Ureter (tissue), 1 donor: ENCODE measurements around the gene JMJD1C. TPM values are rescaled to one million over a fixed set of nuclear protein-coding genes. Genes with fewer than 3 reads are reported as not detected.
"Not testable (repeated sequence)": the region's sequence is repeated elsewhere in the genome, so short reads cannot be mapped to it uniquely, and the experiment has no call there.

Source experiments
- DNase-seq: peaks from one replicate; pipeline ENCODE4 v3.0.0-alpha.2; 2020; ENCODE audit warnings: low spot score
- total RNA-seq: library from RNA; stranded (reverse); gene quantifications from one replicate; pipeline ENCODE4 v1.2.4, GENCODE V29; 2023
- donor health status: DM: yes; HTN: yes; CAD: no.

Gene JMJD1C
- total RNA-seq, 1 donor from 2014 or later = 88.2 TPM

DNA sequence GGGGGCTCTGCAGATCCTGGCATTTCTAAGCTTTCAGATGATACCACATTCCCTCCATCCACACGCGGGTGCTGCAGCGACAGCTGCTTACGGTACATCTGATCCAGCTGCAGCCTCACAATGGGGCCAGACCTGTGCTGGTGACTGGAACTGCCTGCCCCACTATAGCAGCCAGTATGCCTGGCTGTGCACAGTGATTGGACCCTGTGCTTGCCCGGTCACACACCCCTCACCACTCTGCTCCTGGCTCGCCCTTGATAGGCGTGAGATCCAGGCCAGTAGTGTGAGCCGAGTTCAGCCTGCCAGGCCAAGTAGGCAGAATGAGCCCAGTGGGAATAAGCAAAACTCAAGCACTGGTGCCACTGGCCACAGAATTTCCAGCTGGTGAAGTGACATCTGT, 167.8 kb downstream of the JMJD1C start:
- DNase-seq = no peak

DNA sequence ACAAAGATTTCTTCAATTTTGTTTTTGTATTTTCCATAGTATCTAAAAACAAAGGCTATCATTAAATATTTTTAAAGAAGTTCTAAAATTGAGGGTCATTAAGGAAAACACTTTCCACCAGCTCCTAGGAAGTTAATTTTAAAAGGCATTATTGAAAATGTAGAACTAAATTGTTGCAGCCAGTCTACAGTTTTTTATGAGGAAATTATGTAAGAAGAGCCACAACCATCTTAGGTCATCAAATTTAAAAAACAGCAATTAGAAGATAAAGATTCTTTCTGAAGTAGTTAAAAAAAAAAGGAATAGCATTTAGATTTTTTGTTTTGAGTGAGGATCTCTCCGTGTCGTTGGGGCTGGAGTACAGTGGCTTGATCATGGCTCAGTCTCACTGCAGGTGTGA, 171.0 kb downstream of the JMJD1C start:
- DNase-seq = no peak

DNA sequence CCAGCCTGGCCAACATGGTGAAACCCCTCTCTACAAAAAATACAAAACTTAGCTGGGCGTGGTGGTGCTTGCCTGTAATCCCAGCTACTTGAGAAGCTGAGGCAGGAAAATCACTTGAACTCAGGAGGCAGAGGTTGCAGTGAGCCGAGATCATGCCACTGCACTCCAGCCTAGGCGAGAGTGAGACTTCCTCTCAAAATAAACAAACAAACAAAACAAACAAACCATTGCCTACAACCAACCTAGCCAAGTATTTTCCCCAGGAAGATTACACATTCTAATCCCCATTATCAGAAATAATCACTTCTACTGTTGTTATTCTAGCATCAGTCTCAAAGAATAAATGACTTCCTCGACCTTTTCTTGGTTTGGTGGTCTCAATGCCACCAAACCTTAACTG, 172.9 kb downstream of the JMJD1C start:
- DNase-seq = not testable (repeated sequence)

DNA sequence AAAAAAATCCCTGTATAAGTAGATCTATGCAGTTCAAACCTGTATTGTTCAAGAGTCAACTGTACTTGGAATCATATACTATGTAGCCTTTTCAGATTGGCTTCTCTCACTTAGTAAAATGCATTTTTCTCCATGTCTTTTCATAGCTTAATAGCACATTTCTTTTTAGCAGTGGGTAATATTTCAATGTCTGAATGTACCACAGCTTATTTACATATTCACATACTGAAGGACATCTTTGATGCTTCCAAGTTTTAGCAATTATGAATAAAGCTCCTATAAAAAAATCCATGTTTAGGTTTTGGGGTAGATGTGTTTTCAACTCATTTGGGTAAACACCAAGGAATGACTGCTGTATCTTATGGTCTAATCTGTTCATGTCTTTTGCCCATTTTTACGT, 177.6 kb downstream of the JMJD1C start:
- no peak for DNase-seq

DNA sequence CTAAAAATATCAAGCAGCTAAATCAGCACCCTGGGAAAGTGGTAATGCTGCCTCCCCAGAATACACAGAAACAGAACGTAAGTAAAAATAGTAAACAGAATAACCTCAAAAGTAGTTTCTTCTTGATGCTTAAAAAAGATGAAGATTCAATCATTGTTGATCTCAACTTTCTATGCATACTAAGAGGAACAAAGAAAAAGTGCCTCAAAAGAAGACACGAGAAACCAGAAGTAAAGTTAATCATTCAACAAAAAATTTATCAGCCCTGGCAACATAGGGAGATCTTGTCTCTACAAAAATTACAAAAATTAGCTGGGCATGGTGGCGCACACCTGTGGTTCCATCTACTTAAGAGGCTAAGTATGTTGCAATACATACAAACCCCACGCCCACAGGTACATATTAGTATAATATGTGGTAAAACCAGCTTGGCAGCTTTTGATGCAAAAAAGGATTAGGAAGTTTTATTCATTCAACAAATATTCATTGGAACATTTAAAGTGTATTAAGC, 179.0 kb downstream of the JMJD1C start:
- no peak for DNase-seq

DNA sequence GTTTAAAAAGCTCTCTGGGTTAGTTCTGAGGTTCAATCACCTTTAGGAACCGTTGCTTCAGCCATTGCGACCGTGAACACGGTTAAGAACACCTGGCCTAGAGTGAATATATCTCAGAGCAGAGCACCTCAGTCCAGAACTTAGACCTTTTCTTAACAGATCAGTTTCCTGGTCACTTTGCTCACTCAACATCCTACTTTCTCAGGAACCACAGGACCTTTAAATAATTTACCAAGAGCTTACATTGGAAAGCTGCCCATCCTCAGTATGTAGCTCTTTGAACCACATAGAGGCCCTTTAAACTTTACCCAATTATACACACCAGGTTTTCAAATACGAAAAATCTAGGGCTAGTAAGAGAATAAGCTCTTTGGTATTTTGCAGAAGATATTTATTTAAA, 179.4 kb downstream of the JMJD1C start:
- DNase-seq = no peak

DNA sequence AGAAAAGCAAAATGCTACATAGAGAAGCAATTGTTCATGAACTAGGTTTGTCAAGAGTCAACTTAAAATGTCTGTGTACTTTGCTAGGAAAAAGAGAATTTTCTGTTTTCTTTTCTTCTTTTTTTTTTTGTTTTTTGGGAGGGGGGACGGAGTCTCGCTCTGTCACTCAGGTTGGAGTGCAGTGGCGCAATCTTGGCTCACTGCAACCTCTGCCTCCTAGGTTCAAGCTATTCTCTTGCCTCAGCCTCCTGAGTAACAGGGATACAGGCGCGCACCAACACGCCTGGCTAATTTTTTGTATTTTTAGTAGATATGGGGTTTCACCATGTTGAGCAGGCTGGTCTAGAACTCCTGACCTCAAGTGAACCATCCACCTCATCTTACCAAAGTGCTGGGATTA, 181.9 kb downstream of the JMJD1C start:
- not testable (repeated sequence) for DNase-seq

DNA sequence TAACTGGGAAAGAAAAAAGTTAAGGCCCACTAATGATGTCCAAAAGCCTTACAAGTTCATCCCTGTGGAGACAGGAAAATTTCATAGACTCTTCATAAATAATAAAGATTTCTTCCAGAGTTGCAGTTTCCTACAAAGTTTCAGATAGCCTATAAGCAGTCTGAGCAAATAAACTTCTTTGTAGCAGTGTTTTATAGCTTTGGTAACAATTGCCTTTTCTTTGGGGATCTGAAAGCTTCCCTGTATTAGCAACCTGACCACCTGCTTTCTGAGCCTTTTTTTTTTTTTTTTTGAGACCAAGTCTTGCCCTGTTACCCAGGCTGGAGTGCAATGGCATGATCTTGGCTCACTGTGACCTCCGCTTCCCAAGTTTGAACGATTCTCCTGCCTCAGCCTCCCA, 182.7 kb downstream of the JMJD1C start:
- no peak for DNase-seq

DNA sequence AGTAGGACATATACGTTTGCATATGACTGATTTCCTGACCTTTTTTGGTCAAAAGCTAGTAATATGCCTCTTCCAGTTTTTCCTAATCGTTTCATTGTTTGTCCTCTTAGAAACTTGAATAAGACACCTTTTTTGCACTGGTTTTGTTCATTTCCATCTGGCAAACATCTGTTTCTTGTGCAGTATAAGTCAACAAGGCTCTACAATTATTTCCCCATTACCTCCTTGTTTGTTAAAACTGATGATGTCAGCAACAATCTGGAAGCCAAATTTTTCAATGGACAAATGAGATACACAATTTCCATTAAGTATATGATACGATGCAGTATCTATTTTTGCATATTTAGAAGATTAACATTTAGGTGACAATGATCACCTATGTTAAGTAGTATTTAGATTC, 183.8 kb downstream of the JMJD1C start:
- no peak for DNase-seq

DNA sequence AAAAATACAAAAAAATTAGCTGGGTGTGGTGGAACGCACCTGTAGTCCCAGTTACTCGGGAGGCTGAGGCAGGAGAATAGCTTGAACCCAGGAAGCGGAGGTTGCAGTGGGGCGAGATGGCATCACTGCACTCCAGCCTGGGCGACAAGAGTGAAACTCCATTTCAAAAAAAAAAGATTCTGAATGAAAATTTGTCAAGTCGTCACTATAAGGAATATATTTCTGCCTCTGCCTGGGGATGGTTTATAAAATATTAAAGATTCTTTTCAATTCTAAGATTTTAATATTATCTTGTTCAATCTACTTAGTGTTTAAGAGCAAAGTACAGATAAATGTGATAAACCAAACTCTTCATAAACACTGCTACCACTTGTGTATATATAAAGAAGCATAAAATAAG, 185.4 kb downstream of the JMJD1C start:
- no peak for DNase-seq

DNA sequence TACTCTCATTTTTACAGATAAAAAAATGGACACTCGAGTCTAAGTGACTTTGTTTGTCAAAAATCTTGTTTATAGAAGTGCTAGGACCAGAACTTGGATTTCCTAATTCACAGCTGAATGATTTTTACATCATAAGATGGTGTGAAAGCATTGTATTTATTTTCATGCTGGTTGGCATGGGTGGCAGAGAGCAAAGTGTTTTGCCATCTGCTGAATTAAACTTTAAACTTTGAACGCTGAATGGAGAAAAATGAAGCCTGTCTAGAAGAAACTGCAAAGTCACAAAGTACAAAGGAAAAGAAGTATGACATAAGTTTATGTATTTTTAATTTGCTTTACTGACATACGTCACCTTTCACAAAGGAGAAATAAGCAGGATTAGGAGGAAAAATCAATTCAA, 190.7 kb downstream of the JMJD1C start:
- no peak for DNase-seq

DNA sequence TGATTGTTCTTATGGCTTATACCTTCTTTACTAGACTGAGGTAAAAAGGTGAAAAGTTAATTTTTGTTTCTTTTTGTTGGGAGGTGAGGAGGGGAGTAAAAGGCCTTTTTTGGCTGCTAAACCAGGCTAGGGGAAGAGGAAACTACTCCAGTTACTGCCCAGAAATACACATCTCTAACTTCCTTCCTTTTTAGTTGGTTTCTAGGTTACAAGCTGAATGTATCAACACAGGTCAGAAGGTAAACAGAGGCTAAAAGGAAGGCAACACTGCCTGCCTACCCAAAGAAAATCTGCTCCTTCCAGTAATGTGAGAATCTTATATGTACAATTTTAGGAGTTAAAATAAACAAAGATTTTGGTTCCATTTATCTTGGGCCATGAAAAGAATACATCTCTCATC, 192.2 kb downstream of the JMJD1C start:
- DNase-seq = no peak

DNA sequence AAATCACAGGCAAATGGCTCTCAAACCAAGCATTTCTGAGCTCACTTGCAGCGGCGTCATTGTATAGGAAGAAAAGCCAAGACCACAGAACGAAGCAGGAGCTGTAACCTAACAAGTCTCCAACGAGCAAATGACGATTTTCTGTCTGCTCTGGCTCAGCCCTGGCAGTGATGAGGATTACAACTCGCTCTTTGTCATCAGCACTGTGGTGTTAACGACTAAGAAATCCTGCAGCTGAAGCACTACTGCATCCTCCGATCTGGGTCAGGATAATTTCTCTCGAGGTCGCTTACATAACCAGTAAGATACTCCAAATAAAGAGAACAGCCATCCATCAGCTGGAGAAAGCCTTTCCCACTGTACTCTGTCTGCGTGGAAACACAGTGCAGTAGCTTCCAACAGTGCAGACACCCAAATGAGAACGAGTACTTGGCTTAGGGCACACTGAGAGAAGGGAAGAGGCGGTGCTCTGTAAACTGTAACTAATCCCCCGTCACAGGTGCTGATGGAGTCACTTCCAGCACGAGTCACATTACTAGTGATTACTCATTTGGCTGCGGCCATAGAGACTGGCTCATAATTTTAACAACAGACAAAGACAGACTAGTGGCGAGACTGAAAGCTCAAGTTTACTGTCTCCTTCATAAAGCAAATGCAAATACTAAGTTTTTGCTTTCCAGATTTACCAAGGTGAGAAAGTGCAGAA, 196.8 kb downstream of the JMJD1C start:
- DNase-seq = peak; percentile 80

DNA sequence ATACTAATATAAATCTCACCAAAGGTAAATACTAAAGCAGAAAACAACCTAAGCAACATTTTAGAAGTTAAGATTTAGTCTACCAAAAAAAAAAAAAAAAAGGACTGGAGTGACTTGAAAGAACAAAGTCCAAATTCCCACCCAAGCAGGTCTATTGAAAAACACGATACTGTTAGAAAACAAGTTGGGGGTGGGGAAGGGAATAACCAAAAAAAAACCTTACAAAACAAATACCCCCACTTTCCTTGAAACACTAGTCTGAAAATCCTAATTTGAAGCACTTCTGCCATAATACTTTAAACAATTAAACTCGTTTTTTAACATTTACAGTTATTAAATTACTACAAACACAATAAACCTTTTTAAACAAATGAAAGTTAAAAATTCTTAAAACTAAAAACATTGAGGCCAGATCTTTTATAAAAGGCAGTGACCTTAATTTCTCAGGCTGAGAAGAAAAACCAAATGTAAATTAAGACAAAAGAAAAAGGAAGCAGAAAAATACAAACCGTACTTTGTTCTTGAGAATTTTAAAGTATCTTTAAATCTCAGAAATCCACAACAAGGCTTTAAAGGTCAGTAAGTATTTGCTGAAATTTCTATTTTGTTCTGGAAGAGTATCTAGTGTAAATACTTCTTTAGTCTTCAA, 197.5 kb downstream of the JMJD1C start:
- no peak for DNase-seq

DNA sequence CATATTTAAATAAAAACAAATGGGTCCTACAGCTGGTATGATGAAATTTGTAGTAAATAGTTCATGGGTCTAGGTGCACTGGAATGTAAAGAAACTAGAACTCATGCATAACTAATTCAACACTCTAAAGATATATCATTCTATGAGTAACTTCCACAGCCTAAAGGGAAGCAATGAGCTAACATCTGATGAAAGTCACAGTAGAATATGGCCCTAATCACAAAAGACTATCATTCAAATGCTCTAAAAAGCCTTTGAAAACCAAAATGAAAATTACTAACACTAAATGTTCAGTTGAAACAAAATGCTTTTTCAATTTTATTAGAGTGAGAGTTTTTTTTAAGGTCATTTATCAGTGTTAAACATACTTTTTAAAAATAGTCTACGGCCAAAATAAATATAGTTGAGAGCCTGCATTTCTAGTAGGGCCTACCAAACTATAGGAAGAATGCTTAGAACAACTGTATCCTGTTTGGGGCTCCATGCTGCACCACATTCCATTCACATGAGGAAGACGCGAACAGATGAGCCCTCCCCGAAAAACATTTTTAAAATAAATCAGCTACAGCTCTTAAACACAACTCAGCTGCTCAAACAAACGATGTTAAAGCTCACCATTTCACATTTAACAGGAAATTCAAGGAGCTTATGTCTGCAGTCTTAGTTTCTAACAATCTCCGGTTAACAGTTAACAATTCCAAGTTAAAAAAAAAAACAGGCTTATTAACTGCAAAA, 198.2 kb downstream of the JMJD1C start:
- DNase-seq = no peak

DNA sequence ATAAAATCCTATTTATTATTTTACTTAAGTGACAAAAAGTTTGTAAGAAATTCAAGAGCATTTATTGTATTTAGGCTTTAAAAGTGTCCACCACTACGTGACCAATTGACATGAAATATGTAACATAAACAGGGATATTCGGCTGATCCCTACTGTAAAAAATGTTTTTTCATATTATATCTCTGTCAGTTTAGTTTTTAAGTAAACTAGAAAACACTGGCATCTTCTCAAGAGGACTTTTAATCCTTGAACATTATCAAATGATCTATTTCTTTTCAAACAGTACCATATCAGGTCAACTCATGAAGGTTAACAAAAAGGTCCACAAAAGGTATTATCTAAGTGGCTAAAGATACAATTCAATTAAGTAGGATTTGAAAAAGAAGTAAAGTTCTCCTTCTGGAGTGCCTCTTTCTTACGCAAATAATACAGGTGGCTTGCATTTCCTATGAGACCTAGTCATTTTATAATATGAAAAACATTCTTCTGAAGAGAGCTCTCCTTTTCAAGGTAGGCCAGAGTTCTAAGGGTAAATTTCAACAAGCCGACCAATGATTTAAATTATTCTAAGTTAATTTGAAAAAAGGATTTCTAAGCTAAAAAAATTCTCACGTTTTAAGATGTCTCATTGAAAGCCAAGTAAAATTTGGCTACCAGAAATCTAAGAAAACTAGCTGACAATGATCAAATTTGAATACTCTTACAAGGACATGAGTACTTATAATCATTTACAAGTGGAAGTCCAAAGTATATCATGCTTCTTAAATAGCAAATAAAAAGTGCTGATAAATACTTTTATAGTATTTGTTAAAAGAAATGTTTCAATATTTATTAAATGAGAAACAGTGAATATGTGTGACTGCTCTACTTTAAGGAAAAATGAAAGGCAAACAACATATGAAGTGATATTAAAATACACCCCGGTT, 199.1 kb downstream of the JMJD1C start:
- no peak for DNase-seq

DNA sequence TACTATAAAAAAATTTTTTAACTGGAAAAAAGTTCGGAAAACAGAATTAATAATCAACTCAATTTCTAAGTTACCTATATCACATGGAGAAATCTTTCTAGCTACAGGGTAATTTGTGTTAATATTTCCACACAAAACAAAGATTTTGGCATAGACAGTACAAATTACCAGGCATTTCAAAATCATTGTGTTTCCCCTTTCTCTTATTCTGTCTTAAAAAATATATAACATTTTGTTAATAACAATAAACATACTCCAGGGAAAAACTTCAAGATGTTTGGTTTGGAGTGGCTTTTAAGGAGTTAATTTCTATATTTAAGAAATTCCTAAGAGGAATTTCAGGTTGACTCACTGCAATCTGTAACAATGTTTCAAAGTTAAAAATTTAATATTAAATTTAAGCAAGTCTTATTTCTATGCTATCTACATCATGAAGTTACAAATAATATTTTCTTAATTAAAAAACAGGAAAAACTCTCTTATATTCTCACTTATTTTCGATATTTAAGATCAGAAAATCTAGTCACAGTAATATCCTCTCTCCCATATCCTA, 200.0 kb downstream of the JMJD1C start:
- DNase-seq = no peak

DNA sequence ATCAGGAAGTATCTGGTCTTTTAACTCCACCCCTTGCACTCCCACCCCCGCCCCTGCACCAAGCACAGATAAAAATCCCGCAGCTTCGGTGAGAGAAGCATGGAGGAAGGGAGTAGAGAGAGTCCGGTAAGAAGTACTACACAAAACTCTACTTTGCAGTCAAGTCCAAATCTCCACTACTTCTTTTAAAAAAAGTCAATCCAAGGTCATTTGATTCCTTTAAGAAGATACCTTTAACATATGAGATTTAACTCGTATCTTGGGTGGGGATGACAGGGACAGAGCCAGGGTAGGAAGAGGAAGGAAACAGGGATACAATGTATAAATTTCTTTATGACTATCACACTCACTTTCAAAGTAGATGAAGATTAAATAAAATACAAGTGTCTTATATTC, 200.6 kb downstream of the JMJD1C start:
- DNase-seq = no peak

DNA sequence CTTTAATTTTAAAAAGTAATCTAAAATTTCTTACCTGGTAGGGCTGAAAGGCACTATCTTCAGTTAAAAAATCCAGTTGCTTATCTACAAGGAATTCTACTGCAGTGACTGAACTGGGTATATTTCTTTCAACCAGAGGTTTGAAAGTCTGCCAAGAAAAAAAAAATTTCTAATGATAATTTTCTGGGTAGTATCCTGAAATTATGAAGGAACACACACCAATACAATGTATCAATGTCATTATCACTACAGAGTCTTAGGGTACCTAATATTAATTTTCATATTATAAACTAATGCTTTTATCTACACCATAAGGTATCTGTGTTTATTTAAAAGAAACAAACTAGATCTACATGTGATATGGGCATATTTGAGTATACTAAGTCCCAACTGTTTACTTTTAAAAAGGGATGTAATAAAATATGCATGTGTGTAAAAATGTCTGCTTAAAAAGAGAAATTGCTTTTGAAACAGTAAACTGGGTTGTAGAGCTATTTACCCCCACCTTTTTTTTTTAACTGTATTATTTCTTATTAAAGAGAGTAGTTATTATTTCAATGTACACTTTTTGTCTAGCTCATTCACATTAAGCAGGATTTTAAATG, 201.1 kb downstream of the JMJD1C start:
- DNase-seq = no peak

DNA sequence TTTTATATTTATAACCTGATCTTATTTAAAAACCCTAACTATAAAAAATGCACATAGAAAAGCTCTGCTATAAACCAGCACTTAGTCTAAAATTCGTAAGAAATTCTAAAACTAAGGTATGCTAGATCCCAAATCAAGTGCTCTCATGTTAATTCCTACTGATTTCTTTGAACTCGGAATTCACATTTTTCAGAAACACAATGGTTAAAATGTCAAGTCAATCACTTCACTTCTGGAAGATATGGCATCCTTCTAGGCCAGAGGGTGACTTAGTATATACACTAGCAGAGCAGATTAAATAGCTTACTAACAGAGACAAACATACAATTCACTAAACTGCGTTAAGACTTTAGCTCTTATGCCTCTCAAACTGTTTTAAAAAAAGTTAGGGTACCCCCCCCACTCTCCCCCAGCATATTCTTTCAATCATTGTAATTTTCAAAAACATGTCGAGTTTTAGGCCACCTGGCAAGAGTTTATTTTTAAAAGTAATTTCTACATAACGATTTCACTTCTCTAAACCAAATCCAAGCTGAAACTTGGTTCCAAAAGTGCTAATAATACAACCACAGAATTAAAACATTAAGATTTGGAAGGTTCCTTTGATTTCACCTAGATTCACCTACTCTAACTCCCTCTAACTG, 203.2 kb downstream of the JMJD1C start:
- no peak for DNase-seq

DNA sequence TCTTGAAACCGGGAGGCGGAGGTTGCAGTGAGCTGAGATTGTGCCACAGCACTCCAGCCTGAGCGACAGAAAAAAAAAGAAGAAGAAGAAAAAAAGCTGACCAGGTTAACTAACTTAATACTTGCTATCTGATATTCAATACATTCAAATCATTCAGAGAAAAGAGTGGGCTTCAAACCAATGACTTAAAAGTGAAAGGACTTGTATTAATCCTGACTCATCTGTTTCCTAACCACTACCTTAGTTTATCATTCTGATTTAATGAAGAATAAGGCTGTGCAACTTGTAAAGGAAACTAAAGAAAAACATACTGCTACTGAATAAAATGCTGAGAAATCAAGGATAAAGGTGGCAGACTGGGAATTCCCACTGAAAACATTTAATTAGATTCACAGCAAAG, 204.3 kb downstream of the JMJD1C start:
- DNase-seq = no peak
